Breast epithelium (tissue), 3 donors: ENCODE results near the gene CEP78.
"Not testable (repeated sequence)": the region's sequence is repeated elsewhere in the genome, so short reads cannot be mapped to it uniquely, and the experiment has no call there.

Experiments used
- POLR2A ChIP-seq: fragments of 450-650 bp; IDR thresholded peaks from one replicate; pipeline ENCODE4 v1.6.1; 2016; ENCODE audit warnings: antibody characterized with exemption, mild to moderate bottlenecking, moderate library complexity
- POLR2AphosphoS5 ChIP-seq, 3 donors: sonication (generic); formaldehyde crosslinking; IDR thresholded peaks; one replicate each; pipeline ENCODE4 v1.6.1; 2017; ENCODE audit warnings: antibody characterized with exemption in 3 of 3
- TF ChIP-seq, protein P1 (sequence below), 3 donors: fragments of 450-650 bp; IDR thresholded peaks; one replicate each; pipeline ENCODE4 v1.5.1; 2016 to 2017; ENCODE audit warnings: antibody characterized with exemption in 3 of 3, mild to moderate bottlenecking in 3 of 3, moderate library complexity in 3 of 3

DNA sequence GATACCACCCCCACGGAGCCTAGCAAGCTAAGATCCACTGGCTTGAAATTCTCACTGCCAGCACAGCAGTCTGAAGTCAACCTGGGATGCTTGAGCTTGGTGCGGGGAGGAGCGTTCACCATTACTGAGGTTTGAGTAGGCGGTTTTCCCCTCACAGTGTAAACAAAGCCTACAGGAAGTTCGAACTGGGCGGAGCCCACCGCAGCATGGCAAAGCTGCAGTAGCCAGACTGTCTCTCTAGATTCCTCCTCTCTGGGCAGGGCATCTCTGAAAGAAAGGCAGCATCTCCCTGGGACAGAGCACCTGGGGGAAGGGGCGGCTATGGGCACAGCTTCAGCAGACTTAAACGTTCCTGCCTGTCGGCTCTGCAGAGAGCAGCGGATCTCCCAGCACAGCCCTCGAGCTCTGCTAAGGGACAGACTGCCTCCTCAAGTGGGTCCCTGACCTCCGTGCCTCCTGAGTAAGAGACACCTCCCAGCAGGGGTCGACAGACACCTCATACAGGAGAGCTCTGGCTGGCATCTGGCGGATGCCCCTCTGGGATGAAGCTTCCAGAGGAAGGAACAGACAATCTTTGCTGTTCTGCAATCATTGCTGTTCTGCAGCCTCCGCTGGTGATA lies 34.6 kb upstream of the CEP78 start:
- TF ChIP-seq, protein P1, sequence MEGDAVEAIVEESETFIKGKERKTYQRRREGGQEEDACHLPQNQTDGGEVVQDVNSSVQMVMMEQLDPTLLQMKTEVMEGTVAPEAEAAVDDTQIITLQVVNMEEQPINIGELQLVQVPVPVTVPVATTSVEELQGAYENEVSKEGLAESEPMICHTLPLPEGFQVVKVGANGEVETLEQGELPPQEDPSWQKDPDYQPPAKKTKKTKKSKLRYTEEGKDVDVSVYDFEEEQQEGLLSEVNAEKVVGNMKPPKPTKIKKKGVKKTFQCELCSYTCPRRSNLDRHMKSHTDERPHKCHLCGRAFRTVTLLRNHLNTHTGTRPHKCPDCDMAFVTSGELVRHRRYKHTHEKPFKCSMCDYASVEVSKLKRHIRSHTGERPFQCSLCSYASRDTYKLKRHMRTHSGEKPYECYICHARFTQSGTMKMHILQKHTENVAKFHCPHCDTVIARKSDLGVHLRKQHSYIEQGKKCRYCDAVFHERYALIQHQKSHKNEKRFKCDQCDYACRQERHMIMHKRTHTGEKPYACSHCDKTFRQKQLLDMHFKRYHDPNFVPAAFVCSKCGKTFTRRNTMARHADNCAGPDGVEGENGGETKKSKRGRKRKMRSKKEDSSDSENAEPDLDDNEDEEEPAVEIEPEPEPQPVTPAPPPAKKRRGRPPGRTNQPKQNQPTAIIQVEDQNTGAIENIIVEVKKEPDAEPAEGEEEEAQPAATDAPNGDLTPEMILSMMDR (IDR thresholded peaks at IDR 0.05) = not testable (repeated sequence)
- not testable (repeated sequence) for TF ChIP-seq POLR2AphosphoS5 (IDR thresholded peaks at IDR 0.05); POLR2A
